Stomach (tissue), 9 donors: ENCODE data around the gene CEACAM6. TPM values are rescaled to one million over a fixed set of nuclear protein-coding genes. Genes with fewer than 3 reads are reported as not detected.
"Not testable (repeated sequence)": the region's sequence is repeated elsewhere in the genome, so short reads cannot be mapped to it uniquely, and the experiment has no call there.

ENCODE experiments used
- DNase-seq, 2 donors: peaks; one replicate each; pipeline versions ENCODE4 v3.0.0 to v3.0.0-alpha.2; 2013 to 2019
- H3K27ac ChIP-seq, 5 donors: fragments of 200-600 bp in 4 of 5; sonication (generic) in 4 of 5; one replicate each; pipeline ENCODE4 v1.5.1; 2013 to 2019; ENCODE audit warnings: mild to moderate bottlenecking in 1 of 5, moderate library complexity in 1 of 5
- H3K27me3 ChIP-seq, 3 donors: fragments of 200-600 bp; sonication (generic); one replicate each; pipeline ENCODE4 v1.5.1; 2017 to 2019; ENCODE audit warnings: mixed run types in 1 of 3
- H3K36me3 ChIP-seq, 4 donors: fragments of 200-600 bp; sonication (generic); 1 replicate in 3 of 4; 2 replicates in 1 of 4; pipeline ENCODE4 v1.5.1; 2016 to 2019
- H3K4me1 ChIP-seq, 4 donors: fragments of 200-600 bp; sonication (generic); one replicate each; pipeline ENCODE4 v1.5.1; 2016 to 2019
- H3K4me3 ChIP-seq, 4 donors: fragments of 200-600 bp; sonication (generic) in 3 of 4; one replicate each; pipeline ENCODE4 v1.5.1; 2016 to 2019; ENCODE audit warnings: mild to moderate bottlenecking in 1 of 4
- H3K9me3 ChIP-seq, 4 donors: fragments of 200-600 bp; sonication (generic); one replicate each; pipeline ENCODE4 v1.5.1; 2016 to 2019
- CTCF ChIP-seq, 7 experiments: fragments of 450-650 bp in 4 of 7; fragments of 200-600 bp in 3 of 7; sonication (generic) in 3 of 7; IDR thresholded peaks; one replicate each; pipeline ENCODE4 v1.5.1; 2016 to 2019; ENCODE audit warnings: antibody characterized with exemption in 7 of 7, control low read depth in 2 of 7, mild to moderate bottlenecking in 1 of 7
- EP300 ChIP-seq: sonication (generic); formaldehyde crosslinking; IDR thresholded peaks from one replicate; pipeline ENCODE4 v1.6.1; 2017; ENCODE audit warnings: antibody characterized with exemption
- POLR2A ChIP-seq, 4 donors: fragments of 450-650 bp; IDR thresholded peaks; one replicate each; pipeline ENCODE4 v1.6.1; 2016; ENCODE audit warnings: antibody characterized with exemption in 4 of 4, control low read depth in 2 of 4, mild to moderate bottlenecking in 1 of 4, moderate library complexity in 1 of 4
- POLR2AphosphoS5 ChIP-seq, 3 donors: sonication (generic); formaldehyde crosslinking; IDR thresholded peaks; one replicate each; pipeline ENCODE4 v1.6.1; 2016; ENCODE audit warnings: antibody characterized with exemption in 3 of 3
- WGBS, 5 donors: extraction: QIAGEN DNeasy Blood & Tissue Kit in 3 of 5; methylation state at CpG; one replicate each; pipeline versions ENCODE4 v1.1.5 to v1.1.7; 2013 to 2018; 5-methylcytosine and 5-hydroxymethylcytosine counted together
- intact Hi-C: fragments of 100-400 bp; cut with DNase I; formaldehyde crosslinking; loops from one replicate; pipeline ENCODE4 v1.15.1; 2023; ENCODE audit warnings: low total_unique reads
- polyA plus RNA-seq, 3 donors: library from polyadenylated mRNA; stranded (reverse); fragments of 200-250 nt; gene quantifications; one replicate each; pipeline ENCODE4 v1.2.3, GENCODE V29; 2013
- total RNA-seq, 5 donors: library from RNA; depleted of rRNA; stranded (reverse); fragments of >200 nt; gene quantifications; one replicate each; pipeline versions ENCODE4 v1.1.0 to v1.2.3, GENCODE V29; 2014 to 2016
- donor health status: healthy with polysubstance abuse.
- donor health status: Bipolar disorder and iron deficiency.
- donor health status: healthy.

The CEACAM6 gene
- total and polyA plus RNA-seq, 8 donors: 1.7 to 29.6 (median 11.3) TPM; not detected in 2

GRCh38 chr19:41785653-41786052 is 30.3 kb downstream of the CEACAM6 start:
- 0 to 2% (median 1%) methylated on average over 10 of the region's 10 CpGs for WGBS, 5 donors
- Histone ChIP-seq H3K4me1 (peaks cover 11 to 17% (median 15%) of the 10 kb centered on the region in 4 donors), H3K4me3 (no peak overlapping the region), H3K27me3 (peaks cover 0 to 53% (median 9%) of the 10 kb centered on the region in 3 donors), H3K27ac (no peak overlapping the region), H3K36me3 (no peaks in the 10 kb centered on the region), H3K9me3 (no peaks in the 10 kb centered on the region)
- DNase-seq: peak; percentile 73 to 91
- intact Hi-C loops: no loop called here
- peak in 5 of 7 experiments; percentile 53 to 71 (median 61) for TF ChIP-seq CTCF (IDR thresholded peaks at IDR 0.05)
- no peak for TF ChIP-seq POLR2A (IDR thresholded peaks at IDR 0.05)

- H3K27ac ChIP-seq: no peak overlapping the region
- 60 to 73% (median 61%) methylated on average over 7 of the region's 7 CpGs for WGBS, 5 donors
- TF ChIP-seq POLR2A (IDR thresholded peaks at IDR 0.05): no peak
- TF ChIP-seq CTCF (IDR thresholded peaks at IDR 0.05): no peak
- TF ChIP-seq EP300: no peak
- no peak for TF ChIP-seq POLR2AphosphoS5 (IDR thresholded peaks at IDR 0.05)
- DNase-seq: no peak
- no peaks in the 10 kb centered on the region for H3K9me3 ChIP-seq
- intact Hi-C loops: no loop called here
- H3K4me3 ChIP-seq: no peak overlapping the region
- H3K4me1 ChIP-seq: peaks cover 11 to 17% (median 15%) of the 10 kb centered on the region in 4 donors
- H3K36me3 ChIP-seq: no peaks in the 10 kb centered on the region
- peaks cover 0 to 61% (median 9%) of the 10 kb centered on the region in 3 donors for H3K27me3 ChIP-seq
Measured at GRCh38 chr19:41787055-41787454, 31.7 kb downstream of the CEACAM6 start.

- H3K27ac ChIP-seq, intact Hi-C loops, H3K36me3 ChIP-seq, H3K4me3 ChIP-seq, DNase-seq, H3K9me3 ChIP-seq: not testable (repeated sequence)
- H3K4me1 ChIP-seq: peaks cover 11 to 27% (median 21%) of the 10 kb centered on the region in 4 donors
- no CpG with 5 or more reads among the region's 1 CpG for WGBS, 5 donors
- peaks cover 0 to 60% (median 9%) of the 10 kb centered on the region in 3 donors for H3K27me3 ChIP-seq
Measured at GRCh38 chr19:41788518-41788917, 33.2 kb downstream of the CEACAM6 start.

GRCh38 chr19:41789053-41789452 is 33.7 kb downstream of the CEACAM6 start:
- Histone ChIP-seq H3K4me1 (peaks cover 11 to 27% (median 21%) of the 10 kb centered on the region in 4 donors), H3K27me3 (peaks cover 0 to 61% (median 9%) of the 10 kb centered on the region in 3 donors), H3K27ac (peak overlapping the region in 1 of 5 donors; percentile 5)
- DNase-seq, intact Hi-C loops, H3K36me3 ChIP-seq, H3K9me3 ChIP-seq, H3K4me3 ChIP-seq: not testable (repeated sequence)
- WGBS, 5 donors: 31 to 60% (median 44%) methylated on average over 3 to 4 of the region's 5 CpGs; no CpG with 5 or more reads in 1 of the 5 donors

GRCh38 chr19:41792513-41793413 is 37.4 kb downstream of the CEACAM6 start:
- Histone ChIP-seq H3K36me3 (no peaks in the 10 kb centered on the region), H3K4me3 (no peak overlapping the region), H3K9me3 (no peaks in the 10 kb centered on the region), H3K27ac (no peak overlapping the region), H3K27me3 (peaks cover 0 to 47% (median 0%) of the 10 kb centered on the region in 3 donors), H3K4me1 (peaks cover 0 to 10% (median 5%) of the 10 kb centered on the region in 4 donors)
- intact Hi-C loops: no loop called here
- TF ChIP-seq EP300 (no peak), CTCF (IDR thresholded peaks at IDR 0.05) (peak in 5 of 7 experiments; percentile 43 to 56 (median 50)), POLR2AphosphoS5 (IDR thresholded peaks at IDR 0.05) (no peak)
- peak; percentile 61 to 71 for DNase-seq
- WGBS, 5 donors: 16 to 19% (median 18%) methylated on average over 22 of the region's 22 CpGs
